NCI-H2107 treated with DMSO at 0.1 percent for 48 hours (cell line): Measurements from ENCODE around the gene C16orf95.

Experiments
- DNase-seq: peaks from one replicate; lab custom pipeline; 2025; ENCODE audit not compliant: unreplicated experiment; lab: John Stamatoyannopoulos, UW

C16orf95 gene

GRCh38 chr16:87317750-87318644 is 805 bp upstream of the C16orf95 start:
- DNase-seq, result peak; percentile 10

GRCh38 chr16:87316450-87316922 is 706 bp downstream of the C16orf95 start:
- DNase-seq, result no peak

- DNase-seq, result no peak
Measured at GRCh38 chr16:87314990-87315420, 2.2 kb downstream of the C16orf95 start.

GRCh38 chr16:87312008-87312407 is 5.2 kb downstream of the C16orf95 start:
- DNase-seq, result no peak

GRCh38 chr16:87311387-87311786 is 5.8 kb downstream of the C16orf95 start:
- no peak for DNase-seq

- no peak for DNase-seq
Measured at GRCh38 chr16:87310610-87311009, 6.6 kb downstream of the C16orf95 start.

- DNase-seq, result no peak
Measured at GRCh38 chr16:87309620-87310525, 7.3 kb downstream of the C16orf95 start.

- no peak for DNase-seq
Measured at GRCh38 chr16:87308826-87309225, 8.4 kb downstream of the C16orf95 start.

- no peak for DNase-seq
Measured at GRCh38 chr16:87306516-87306915, 10.7 kb downstream of the C16orf95 start.

- DNase-seq, result peak; percentile 5
Measured at GRCh38 chr16:87305505-87306391, 11.4 kb downstream of the C16orf95 start.

GRCh38 chr16:87304951-87305350 is 12.2 kb downstream of the C16orf95 start:
- no peak for DNase-seq

GRCh38 chr16:87303962-87304521 is 13.2 kb downstream of the C16orf95 start:
- no peak for DNase-seq

GRCh38 chr16:87303431-87303930 is 13.7 kb downstream of the C16orf95 start:
- DNase-seq, result no peak

GRCh38 chr16:87298857-87299465 is 18.2 kb downstream of the C16orf95 start:
- DNase-seq, result no peak

GRCh38 chr16:87297918-87298631 is 19.1 kb downstream of the C16orf95 start:
- no peak for DNase-seq

- DNase-seq, result no peak
Measured at GRCh38 chr16:87297407-87297806, 19.8 kb downstream of the C16orf95 start.

GRCh38 chr16:87295661-87296531 is 21.3 kb downstream of the C16orf95 start:
- no peak for DNase-seq

- DNase-seq, result no peak
Measured at GRCh38 chr16:87295259-87295658, 21.9 kb downstream of the C16orf95 start.
